Measurements from ENCODE around the gene EPHA4.

Gene EPHA4

DNA sequence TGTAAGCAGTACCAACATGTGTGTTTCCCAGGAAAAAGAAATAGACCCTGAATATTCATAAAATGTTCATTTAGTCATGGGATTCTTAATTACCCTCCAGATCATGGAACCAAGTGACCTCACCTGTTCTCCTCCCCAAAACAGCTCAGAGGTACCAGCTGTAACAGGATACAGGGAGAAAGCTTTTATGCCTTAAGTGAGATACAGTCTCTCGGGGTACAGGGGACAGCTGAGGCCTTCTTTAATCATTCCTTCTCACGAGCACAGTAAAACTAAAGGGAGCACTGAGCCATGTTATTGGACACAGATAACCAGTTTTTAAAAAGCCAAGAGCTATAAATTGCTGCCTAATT lies 16.6 kb downstream of the EPHA4 start:
- no peak for DNase-seq (ENCODE audit: extremely low read depth, low read depth)
- TF ChIP-seq, protein P1, sequence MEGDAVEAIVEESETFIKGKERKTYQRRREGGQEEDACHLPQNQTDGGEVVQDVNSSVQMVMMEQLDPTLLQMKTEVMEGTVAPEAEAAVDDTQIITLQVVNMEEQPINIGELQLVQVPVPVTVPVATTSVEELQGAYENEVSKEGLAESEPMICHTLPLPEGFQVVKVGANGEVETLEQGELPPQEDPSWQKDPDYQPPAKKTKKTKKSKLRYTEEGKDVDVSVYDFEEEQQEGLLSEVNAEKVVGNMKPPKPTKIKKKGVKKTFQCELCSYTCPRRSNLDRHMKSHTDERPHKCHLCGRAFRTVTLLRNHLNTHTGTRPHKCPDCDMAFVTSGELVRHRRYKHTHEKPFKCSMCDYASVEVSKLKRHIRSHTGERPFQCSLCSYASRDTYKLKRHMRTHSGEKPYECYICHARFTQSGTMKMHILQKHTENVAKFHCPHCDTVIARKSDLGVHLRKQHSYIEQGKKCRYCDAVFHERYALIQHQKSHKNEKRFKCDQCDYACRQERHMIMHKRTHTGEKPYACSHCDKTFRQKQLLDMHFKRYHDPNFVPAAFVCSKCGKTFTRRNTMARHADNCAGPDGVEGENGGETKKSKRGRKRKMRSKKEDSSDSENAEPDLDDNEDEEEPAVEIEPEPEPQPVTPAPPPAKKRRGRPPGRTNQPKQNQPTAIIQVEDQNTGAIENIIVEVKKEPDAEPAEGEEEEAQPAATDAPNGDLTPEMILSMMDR (IDR thresholded peaks at IDR 0.05; ENCODE audit: low read depth, low read length) = no peak

DNA sequence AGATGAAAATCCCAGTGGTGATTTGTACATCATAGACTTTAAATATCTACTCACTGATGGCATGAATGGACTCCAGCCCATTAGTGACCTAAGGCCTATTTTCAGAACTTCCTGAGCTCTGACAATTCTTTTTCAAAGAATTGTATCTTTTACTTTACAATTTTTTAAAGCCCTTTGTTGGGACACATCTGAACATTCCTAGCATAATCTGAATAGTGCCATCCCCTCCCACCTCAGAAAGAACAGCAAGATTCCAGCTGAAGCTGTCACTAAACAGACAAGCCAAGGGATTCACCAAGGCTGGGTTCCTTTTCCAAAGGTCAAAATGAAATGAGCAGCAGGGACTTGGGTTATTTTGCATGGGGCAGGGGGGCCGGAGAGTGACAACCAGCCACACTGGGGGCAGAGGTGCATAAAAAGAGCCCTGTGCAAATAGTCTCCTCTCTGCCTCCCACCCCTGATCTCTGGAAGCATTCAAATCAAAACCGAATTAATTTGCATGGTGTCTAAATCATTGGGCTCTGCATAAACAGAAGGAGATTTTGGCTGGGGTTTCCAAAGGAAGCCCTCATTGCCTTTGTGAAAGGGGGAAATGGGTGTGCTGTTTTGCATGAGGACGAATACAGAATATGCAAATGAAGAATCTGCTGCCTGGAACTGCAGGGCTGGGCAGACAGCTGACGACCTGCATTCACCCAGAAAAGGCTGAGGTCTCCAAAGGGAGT lies 17.2 kb downstream of the EPHA4 start:
- no peak for DNase-seq (ENCODE audit: extremely low read depth, low read depth)
- TF ChIP-seq, protein P1 (IDR thresholded peaks at IDR 0.05; ENCODE audit: low read depth, low read length) = no peak

DNA sequence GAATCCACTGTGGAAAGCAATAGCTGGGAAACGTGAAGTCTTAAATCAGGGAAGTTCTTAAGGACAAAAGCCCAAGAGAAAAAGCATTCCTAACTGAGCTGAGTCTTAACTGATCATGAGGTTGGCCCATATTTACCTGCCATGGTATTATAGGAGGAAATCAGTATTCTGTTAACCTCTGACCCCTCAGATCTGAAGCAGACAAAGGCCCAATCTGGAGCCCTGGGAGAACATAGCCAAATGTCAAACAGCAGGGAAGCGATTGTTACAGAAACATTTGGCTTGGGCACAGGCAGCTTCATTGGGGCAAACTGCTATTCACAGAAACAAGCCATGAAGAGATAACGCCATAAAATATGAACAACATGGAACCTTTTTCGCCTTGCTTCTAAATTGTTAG lies 18.8 kb downstream of the EPHA4 start:
- TF ChIP-seq, protein P1 (IDR thresholded peaks at IDR 0.05; ENCODE audit: low read depth, low read length) = no peak
- DNase-seq (ENCODE audit: extremely low read depth, low read depth) = no peak

DNA sequence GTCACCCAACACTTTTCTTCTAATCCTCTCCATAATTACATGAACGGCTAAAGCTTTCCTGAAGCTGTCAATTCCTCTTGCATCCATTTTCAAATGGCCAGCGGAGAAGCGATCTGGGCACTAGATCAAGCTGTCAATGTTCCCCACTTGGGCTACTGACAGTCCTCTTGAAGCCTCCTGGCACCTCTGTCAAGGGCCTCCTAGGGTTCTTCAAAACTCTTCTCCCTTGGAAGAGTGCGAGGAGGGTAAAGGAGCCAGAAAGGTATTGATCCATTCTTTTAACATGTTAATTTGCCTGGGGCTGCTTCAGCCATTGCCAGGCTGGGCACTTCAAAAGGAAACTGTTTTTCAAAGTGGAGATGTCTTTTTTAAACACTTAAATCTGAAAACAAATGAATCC lies 19.8 kb downstream of the EPHA4 start:
- DNase-seq (ENCODE audit: extremely low read depth, low read depth) = no peak
- TF ChIP-seq, protein P1 (IDR thresholded peaks at IDR 0.05; ENCODE audit: low read depth, low read length) = no peak

DNA sequence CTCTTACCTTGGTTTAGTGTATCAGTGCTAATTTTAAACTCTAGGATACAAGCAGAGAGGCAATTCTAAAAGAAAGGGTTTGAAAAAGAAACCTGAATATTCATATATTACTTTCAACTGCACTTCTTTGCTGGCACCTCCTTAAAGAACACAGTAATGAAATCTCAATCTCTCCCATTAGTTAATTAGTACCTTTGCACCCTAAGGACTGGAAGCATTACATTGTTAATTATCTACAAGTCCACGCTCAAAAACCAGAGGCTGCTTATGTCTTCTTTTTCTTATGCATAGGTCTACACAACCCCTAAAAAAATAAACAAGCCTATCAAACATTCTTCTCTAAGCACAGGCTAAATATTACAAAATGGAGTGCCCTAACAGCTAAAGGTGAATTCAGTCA lies 20.2 kb downstream of the EPHA4 start:
- DNase-seq (ENCODE audit: extremely low read depth, low read depth) = no peak
- TF ChIP-seq, protein P1 (IDR thresholded peaks at IDR 0.05; ENCODE audit: low read depth, low read length) = no peak

DNA sequence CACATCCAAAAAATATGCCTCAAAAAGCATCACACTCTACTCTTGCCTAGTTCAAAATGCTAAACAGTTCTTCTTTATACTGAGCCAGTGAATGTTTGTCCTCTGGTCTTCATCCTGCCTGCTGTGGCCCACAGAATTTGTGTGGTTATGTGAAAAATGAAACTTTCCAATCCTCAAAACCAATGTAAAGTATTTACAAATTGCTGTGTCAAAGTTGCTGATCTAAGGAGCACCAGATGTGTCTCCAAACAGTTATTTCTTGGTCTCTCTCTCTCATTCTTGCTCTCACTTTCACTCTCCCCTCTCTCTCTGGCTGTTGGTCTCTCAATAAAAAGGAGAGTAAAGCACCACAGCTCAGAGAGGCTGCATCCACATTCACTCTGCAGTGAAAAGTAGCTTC lies 23.0 kb downstream of the EPHA4 start:
- TF ChIP-seq, protein P1 (IDR thresholded peaks at IDR 0.05; ENCODE audit: low read depth, low read length) = no peak
- no peak for DNase-seq (ENCODE audit: extremely low read depth, low read depth)

DNA sequence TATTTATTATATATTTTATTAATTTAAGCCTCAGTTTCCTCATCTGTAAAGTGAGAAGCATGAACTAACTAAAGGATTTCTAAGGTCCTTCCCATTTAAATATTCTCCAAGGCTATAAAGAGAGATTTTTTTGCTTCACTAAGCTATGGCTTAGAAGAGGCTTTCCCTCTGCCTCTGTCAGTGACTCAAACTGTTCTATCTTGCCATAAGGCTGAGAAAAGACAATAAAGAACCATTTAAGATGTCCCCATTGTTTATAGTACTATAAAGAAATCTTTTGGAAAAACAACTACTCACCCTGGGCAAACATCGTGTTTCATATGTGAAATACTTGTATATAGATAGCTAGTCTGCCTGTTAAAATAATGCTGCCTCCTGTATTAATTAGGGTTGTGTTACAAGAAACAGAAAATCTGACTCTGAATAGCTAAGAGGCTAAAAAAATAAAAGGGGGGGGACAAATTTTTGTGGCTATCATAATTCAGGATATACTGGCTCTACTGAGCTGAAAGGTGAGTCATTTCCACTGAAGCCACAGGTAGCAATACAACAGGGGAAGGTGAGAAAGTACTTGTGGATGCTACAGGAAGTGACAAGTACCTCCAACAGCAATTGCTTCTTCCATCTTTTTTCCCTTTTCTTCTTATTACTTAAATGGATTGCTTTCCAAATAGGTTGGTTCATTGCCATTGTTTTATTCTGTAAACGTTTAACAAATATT lies 25.4 kb downstream of the EPHA4 start:
- no peak for DNase-seq (ENCODE audit: extremely low read depth, low read depth)
- TF ChIP-seq, protein P1 (IDR thresholded peaks at IDR 0.05; ENCODE audit: low read depth, low read length) = no peak
